HG03342 (cell line): Measurements from ENCODE around the gene KIAA1143.
A peak's percentile ranks its signal among the peaks of the same experiment; 100 is the strongest.

ENCODE experiments used
- ATAC-seq: cut with Tn5 transposase; IDR thresholded peaks from one replicate; pipeline ENCODE4 v1.9.1; 2021; ENCODE audit warnings: mild to moderate bottlenecking, moderate library complexity; ENCODE audit not compliant: unreplicated experiment

The KIAA1143 gene

GRCh38 chr3:44761424-44762169 lies at the start of gene KIAA1143, which contains the start of gene KIF15:
KIAA1143 (minus strand) TSS chr3:44761619; CDS start chr3:44761602, 17 bp downstream.
KIF15 (plus strand) TSS chr3:44761794; CDS start chr3:44761866, 72 bp downstream.
- peak; percentile 87 for ATAC-seq

- no peak for ATAC-seq
Observed at GRCh38 chr3:44805960-44806359, 44.5 kb upstream of the KIAA1143 start.

- ATAC-seq: peak; percentile 86
Observed at GRCh38 chr3:44803298-44803697, 41.9 kb upstream of the KIAA1143 start.

- ATAC-seq: no peak
Observed at GRCh38 chr3:44802011-44802410, 40.6 kb upstream of the KIAA1143 start.

- no peak for ATAC-seq
Observed at GRCh38 chr3:44795197-44795596, 33.8 kb upstream of the KIAA1143 start.

- ATAC-seq: no peak
Observed at GRCh38 chr3:44782891-44783290, 21.5 kb upstream of the KIAA1143 start.

- no peak for ATAC-seq
Observed at GRCh38 chr3:44772099-44772442, 10.7 kb upstream of the KIAA1143 start.

- no peak for ATAC-seq
Observed at GRCh38 chr3:44771424-44772098, 10.1 kb upstream of the KIAA1143 start.

GRCh38 chr3:44764248-44764647 lies 2.8 kb upstream of the KIAA1143 start:
- no peak for ATAC-seq

GRCh38 chr3:44762690-44763089 lies 1.3 kb upstream of the KIAA1143 start:
- ATAC-seq: no peak

- ATAC-seq: peak; percentile 20
Observed at GRCh38 chr3:44762170-44762677, 805 bp upstream of the KIAA1143 start.

GRCh38 chr3:44761101-44761423 lies 357 bp downstream of the KIAA1143 start:
- no peak for ATAC-seq

GRCh38 chr3:44734646-44735168 lies 26.7 kb downstream of the KIAA1143 start:
- no peak for ATAC-seq

- peak; percentile 94 for ATAC-seq
Observed at GRCh38 chr3:44729384-44729910, 32.0 kb downstream of the KIAA1143 start, which contains the start of gene ZNF501. ZNF501 (plus strand) TSS chr3:44729635; CDS start chr3:44734422, 4,787 bp downstream.

GRCh38 chr3:44722103-44722401 lies 39.4 kb downstream of the KIAA1143 start:
- ATAC-seq: no peak

GRCh38 chr3:44721231-44722102 lies 40.0 kb downstream of the KIAA1143 start:
- no peak for ATAC-seq

- no peak for ATAC-seq
Observed at GRCh38 chr3:44712455-44713075, 48.9 kb downstream of the KIAA1143 start, which contains the start of gene ZNF502. ZNF502 (plus strand) TSS chr3:44712660; CDS start chr3:44720262, 7,602 bp downstream.
